NT2/D1 (cell line): Measurements from ENCODE around the gene AHCYL2.

Experiments
- SUZ12 ChIP-seq: IDR thresholded peaks from 2 replicates; pipeline ENCODE4 v1.6.1; 2011; ENCODE audit not compliant: insufficient read length, insufficient read depth; ENCODE audit errors: extremely low read depth
- YY1 ChIP-seq: IDR thresholded peaks from 2 replicates; pipeline ENCODE4 v1.6.1; 2011; ENCODE audit not compliant: insufficient read length, insufficient read depth
- ZNF274 ChIP-seq: IDR thresholded peaks from 2 replicates; pipeline ENCODE4 v1.6.1; 2011; ENCODE audit warnings: mild to moderate bottlenecking, low read depth, low read length

DNA sequence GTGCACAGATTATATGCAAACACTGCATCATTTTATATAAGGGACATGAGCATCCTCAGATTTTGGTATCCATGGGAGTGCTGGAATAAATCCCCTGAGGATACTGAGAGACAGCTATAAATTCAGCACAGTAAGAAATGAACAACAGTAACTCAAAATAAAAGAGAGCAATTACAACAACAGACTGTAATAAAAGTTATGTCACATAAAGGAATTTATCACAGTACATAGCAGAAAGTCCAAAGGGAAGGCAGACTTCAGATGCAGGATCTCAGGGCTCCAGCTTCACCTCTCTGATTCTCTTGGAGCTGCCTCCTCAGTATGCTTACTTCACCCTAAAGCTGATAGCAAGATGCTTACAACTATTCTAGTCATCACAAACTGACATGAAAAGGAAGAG is 165.5 kb downstream of the AHCYL2 start:
- TF ChIP-seq ZNF274 (no peak), YY1 (no peak), SUZ12 (no peak)
